ENCODE data around the gene CDKN2AIPNL.

CDKN2AIPNL gene

GRCh38 chr5:134411546-134412266 lies at the start of gene CDKN2AIPNL:
Gene CDKN2AIPNL (minus strand): TSS chr5:134411881. CDS start chr5:134411854, 27 bp downstream.
- DNase-seq: peak; percentile 88

GRCh38 chr5:134460551-134460950 lies 48.9 kb upstream of the CDKN2AIPNL start:
- no peak for DNase-seq

GRCh38 chr5:134459491-134459890 lies 47.8 kb upstream of the CDKN2AIPNL start:
- DNase-seq: no peak

GRCh38 chr5:134459010-134459403 lies 47.3 kb upstream of the CDKN2AIPNL start:
- no peak for DNase-seq

GRCh38 chr5:134458234-134459009 lies 46.7 kb upstream of the CDKN2AIPNL start:
- DNase-seq: no peak

- DNase-seq: no peak
Measured at GRCh38 chr5:134457801-134458200, 46.1 kb upstream of the CDKN2AIPNL start.

- no peak for DNase-seq
Measured at GRCh38 chr5:134456825-134457224, 45.1 kb upstream of the CDKN2AIPNL start.

- DNase-seq: no peak
Measured at GRCh38 chr5:134455466-134455865, 43.8 kb upstream of the CDKN2AIPNL start.

GRCh38 chr5:134453016-134453415 lies 41.3 kb upstream of the CDKN2AIPNL start:
- no peak for DNase-seq

GRCh38 chr5:134451936-134452505 lies 40.3 kb upstream of the CDKN2AIPNL start:
- DNase-seq: no peak

GRCh38 chr5:134451225-134451935 lies 39.7 kb upstream of the CDKN2AIPNL start:
- DNase-seq: no peak

- DNase-seq: peak; percentile 10
Measured at GRCh38 chr5:134450374-134450773, 38.7 kb upstream of the CDKN2AIPNL start.

GRCh38 chr5:134449167-134449566 lies 37.5 kb upstream of the CDKN2AIPNL start:
- DNase-seq: no peak

- DNase-seq: no peak
Measured at GRCh38 chr5:134447815-134448520, 36.3 kb upstream of the CDKN2AIPNL start.

- DNase-seq: no peak
Measured at GRCh38 chr5:134446938-134447337, 35.3 kb upstream of the CDKN2AIPNL start.

- DNase-seq: no peak
Measured at GRCh38 chr5:134445856-134446818, 34.5 kb upstream of the CDKN2AIPNL start.

- peak; percentile 36 for DNase-seq
Measured at GRCh38 chr5:134444941-134445471, 33.3 kb upstream of the CDKN2AIPNL start.

GRCh38 chr5:134440201-134440755 lies 28.6 kb upstream of the CDKN2AIPNL start:
- DNase-seq: no peak

GRCh38 chr5:134439210-134439654 lies 27.6 kb upstream of the CDKN2AIPNL start:
- DNase-seq: no peak

- no peak for DNase-seq
Measured at GRCh38 chr5:134438721-134439123, 27.0 kb upstream of the CDKN2AIPNL start.
